GM12891 (cell line): ENCODE results near the gene ORAI3. TPM values are rescaled to one million over a fixed set of nuclear protein-coding genes. Genes with fewer than 3 reads are reported as not detected.
A peak's percentile ranks its signal among the peaks of the same experiment; 100 is the strongest.

Source experiments
- DNase-seq: peaks from one replicate; pipeline ENCODE4 v3.0.0; 2011; ENCODE audit warnings: low spot score; ENCODE audit not compliant: insufficient read length
- FAIRE-seq: peaks from 2 replicates; lab custom pipeline; 2011; peaks lifted over from hg19 to GRCh38; lab: Jason Lieb, UNC
- PAX5 ChIP-seq: IDR thresholded peaks from 2 replicates; pipeline ENCODE4 v1.6.1; 2011; ENCODE audit warnings: low read length, moderate library complexity, mild to moderate bottlenecking; ENCODE audit not compliant: insufficient read depth, severe bottlenecking
- POLR2A ChIP-seq: IDR thresholded peaks from 2 replicates; pipeline ENCODE4 v1.6.1; 2011; ENCODE audit warnings: low read depth, low read length, control low read depth
- POLR2AphosphoS5 ChIP-seq: IDR thresholded peaks from 2 replicates; pipeline ENCODE4 v1.6.1; 2011; ENCODE audit warnings: low read depth, low read length, control low read depth
- POU2F2 ChIP-seq: IDR thresholded peaks from 2 replicates; pipeline ENCODE4 v1.6.1; 2011; ENCODE audit warnings: low read depth, mild to moderate bottlenecking, control low read depth, low read length, moderate library complexity
- SPI1 ChIP-seq: IDR thresholded peaks from 2 replicates; pipeline ENCODE4 v1.6.1; 2011; ENCODE audit warnings: low read depth, low read length, control low read depth
- TAF1 ChIP-seq: IDR thresholded peaks from 2 replicates; pipeline ENCODE4 v1.6.1; 2011; ENCODE audit warnings: low read depth, low read length, control low read depth
- polyA plus RNA-seq: library from polyadenylated mRNA; unstranded; fragments of >200 nt; gene quantifications from one replicate; pipeline ENCODE4 v1.2.1, GENCODE V29; 2012; ENCODE audit warnings: low read depth, missing spikeins, inconsistent platforms; ENCODE audit not compliant: missing spikeins

ORAI3 gene
- polyA plus RNA-seq: 18.0 TPM

DNA sequence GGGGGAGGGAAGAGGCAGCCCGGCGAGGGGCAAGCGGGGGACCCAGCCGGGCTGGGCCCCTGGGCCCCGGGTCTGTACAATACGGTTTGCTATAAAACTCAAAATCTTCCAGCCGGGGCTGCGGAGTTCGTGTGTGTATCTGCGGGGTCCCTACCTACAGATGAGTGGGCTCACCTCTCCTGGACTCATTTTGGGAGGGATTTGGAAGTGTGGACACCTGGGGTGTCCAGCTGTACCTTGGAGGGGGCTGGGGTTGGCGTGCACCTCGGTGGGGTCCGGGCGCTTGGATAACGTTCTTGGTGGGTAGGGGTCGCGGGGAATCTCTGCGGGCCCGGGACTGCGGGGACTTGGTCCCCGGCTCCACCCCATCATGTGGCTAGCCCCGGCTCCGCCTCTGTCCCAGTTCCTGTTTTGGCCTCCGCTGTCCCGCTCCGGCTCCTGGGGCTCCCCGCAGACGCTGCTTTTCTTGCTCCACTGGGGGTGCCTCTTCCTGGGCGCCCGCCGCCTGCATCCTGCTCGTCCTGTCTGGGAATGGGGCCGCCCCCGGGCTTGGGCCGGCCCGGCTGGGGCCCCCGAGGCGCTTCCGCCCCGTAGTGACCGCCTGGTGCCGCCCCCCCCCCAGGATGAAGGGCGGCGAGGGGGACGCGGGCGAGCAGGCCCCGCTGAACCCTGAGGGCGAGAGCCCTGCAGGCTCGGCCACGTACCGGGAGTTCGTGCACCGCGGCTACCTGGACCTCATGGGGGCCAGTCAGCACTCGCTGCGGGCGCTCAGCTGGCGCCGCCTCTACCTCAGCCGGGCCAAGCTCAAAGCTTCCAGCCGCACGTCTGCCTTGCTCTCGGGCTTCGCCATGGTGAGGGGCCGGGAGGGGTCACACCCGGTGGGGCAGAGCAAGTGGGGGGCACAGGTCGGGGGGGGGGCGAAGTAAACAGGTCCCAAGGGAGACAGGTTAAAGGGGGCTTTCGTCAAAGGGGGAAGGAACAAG is at the start of gene ORAI3:
TSS of gene ORAI3 (plus strand) at position 402 of the 983 bp plus-strand sequence. CDS start at position 624, 222 bp downstream.
- peak; percentile 98 for TF ChIP-seq SPI1
- TF ChIP-seq POLR2AphosphoS5: peak; percentile 70
- TF ChIP-seq PAX5: no peak
- TF ChIP-seq POU2F2: peak; percentile 51; the same call in 1 of the 2 replicates
- TF ChIP-seq POLR2A: peak; percentile 30; the same call in 1 of the 2 replicates
- peak; percentile 56; the same call in 1 of the 2 replicates for TF ChIP-seq TAF1
- peak; percentile 41 for FAIRE-seq
- peak; percentile 78 for DNase-seq

DNA sequence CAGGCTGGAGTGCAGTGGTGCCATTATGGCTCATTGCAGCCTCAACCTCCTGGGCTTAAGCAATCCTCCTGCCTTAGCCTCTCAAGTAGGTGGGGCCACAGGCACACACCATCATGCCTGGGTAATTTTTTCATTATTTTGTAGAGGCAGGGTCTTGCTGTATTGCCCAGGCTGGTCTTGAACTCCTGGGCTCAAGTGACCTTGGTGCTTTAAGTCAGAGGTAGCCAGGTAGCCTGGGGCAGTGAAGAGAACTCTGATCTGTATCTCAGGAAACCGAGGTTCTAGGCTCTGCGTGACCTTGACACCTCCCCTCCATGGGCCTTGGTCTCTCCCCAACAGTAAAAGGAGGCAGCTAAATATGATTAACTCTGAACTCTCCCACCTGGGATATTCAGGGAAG is 49.1 kb upstream of the ORAI3 start:
- TF ChIP-seq POLR2AphosphoS5: no peak
- TF ChIP-seq SPI1: no peak
- no peak for TF ChIP-seq POU2F2
- TF ChIP-seq PAX5: no peak
- no peak for TF ChIP-seq TAF1
- no peak for TF ChIP-seq POLR2A
- DNase-seq: no peak
- no peak for FAIRE-seq

DNA sequence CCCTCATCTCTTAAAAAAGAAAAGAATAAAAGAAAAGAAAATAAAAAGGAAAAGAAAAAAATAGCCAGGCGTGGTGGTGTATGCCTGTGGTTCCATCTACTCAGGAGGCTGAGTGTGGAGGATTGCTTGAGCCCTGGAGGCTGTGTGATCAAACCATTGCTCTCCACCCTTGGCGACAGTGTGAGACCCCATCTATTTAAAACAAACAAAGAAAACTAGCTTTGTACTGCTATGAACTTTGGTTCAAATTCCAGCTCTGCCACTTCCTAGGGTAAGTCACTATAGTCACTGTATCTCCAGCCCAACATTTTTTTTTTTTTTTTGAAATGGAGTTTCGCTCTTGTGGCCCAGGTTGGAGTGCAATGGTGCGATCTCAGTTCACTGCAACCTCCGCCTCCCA is 48.3 kb upstream of the ORAI3 start:
- TF ChIP-seq SPI1 (no peak), PAX5 (no peak)
- no peak for FAIRE-seq
- DNase-seq: no peak

DNA sequence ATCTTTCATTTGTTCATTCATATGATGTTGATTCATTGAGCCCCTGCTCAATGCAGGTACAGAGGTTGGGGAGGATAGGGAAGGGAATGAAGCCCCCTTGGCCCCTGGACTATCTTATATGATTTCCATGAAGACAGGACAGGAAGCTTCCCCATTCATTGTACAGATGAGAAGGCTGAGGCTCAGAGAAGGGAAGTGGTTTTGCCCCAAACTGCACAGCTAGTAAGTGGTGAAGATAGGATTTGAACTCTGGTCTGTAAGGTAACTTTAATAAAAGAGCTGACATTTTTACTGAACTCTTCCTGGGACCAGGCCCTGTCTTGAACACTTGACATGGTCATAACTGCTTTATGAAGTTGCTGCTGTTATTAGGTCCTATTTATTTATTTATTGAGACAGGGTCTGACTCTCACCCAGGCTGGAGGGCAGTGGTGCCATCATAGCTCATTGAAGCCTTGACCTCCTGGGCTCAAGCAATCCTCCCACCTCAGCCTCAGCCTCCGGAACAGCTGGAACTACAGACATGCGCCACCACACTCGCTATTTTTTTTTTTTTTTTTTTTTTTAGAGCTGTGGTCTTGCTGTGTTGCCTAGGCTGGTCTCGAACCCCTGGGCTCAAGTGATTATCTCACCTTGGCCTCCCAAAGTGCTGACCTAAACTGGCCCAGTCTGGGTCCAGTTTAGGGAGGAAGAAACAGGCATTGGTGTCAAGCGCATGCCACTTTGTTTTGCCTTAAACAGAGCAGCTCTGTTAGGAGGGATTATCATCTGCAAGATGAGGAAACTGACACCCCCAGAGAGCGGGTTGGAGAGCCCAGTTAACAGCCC is 47.5 kb upstream of the ORAI3 start:
- no peak for DNase-seq
- FAIRE-seq: no peak
- no peak for TF ChIP-seq SPI1
- TF ChIP-seq POLR2A: no peak
- TF ChIP-seq POLR2AphosphoS5: no peak
- TF ChIP-seq PAX5: no peak
- no peak for TF ChIP-seq TAF1
- TF ChIP-seq POU2F2: no peak

DNA sequence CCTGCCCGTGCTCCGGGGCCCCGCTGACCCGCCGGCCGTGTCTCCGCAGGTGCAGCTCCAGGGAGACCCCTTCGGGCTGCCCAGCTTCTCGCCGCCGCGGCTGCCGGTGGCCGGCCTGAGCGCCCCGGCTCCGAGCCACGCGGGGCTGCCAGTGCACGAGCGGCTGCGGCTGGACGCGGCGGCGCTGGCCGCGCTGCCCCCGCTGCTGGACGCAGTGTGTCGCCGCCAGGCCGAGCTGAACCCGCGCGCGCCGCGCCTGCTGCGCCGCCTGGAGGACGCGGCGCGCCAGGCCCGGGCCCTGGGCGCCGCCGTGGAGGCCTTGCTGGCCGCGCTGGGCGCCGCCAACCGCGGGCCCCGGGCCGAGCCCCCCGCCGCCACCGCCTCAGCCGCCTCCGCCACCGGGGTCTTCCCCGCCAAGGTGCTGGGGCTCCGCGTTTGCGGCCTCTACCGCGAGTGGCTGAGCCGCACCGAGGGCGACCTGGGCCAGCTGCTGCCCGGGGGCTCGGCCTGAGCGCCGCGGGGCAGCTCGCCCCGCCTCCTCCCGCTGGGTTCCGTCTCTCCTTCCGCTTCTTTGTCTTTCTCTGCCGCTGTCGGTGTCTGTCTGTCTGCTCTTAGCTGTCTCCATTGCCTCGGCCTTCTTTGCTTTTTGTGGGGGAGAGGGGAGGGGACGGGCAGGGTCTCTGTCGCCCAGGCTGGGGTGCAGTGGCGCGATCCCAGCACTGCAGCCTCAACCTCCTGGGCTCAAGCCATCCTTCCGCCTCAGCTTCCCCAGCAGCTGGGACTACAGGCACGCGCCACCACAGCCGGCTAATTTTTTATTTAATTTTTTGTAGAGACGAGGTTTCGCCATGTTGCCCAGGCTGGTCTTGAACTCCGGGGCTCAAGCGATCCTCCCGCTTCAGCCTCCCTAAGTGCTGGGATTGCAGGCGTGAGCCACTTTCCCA is 46.6 kb upstream of the ORAI3 start:
- TF ChIP-seq POLR2A: no peak
- TF ChIP-seq POLR2AphosphoS5: no peak
- no peak for TF ChIP-seq PAX5
- no peak for TF ChIP-seq SPI1
- TF ChIP-seq POU2F2: no peak
- no peak for TF ChIP-seq TAF1
- peak; percentile 80 for DNase-seq

DNA sequence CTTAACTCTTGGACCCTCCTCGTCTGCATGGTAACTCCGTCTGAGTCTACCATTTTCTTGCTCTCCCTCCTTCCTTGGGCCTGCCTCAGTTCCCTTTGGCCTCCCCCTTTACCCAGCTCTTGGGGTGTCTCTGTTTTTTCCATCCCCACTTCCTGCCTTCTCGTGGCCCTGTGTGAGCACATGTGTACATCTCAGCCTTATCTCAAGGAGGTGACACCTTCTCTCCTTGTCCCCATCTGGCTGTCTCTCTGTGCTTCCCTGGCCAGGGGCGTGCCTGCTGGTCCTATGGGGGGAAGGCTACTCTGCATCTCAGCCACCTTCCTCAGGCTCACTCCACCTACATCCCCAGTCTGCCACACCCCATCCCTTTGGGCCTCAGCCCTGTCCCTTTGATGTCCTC is 45.9 kb upstream of the ORAI3 start:
- FAIRE-seq (no peak), DNase-seq (no peak)
- no peak for TF ChIP-seq SPI1
- TF ChIP-seq POLR2A: no peak
- no peak for TF ChIP-seq POU2F2
- no peak for TF ChIP-seq PAX5
- TF ChIP-seq POLR2AphosphoS5: no peak
- no peak for TF ChIP-seq TAF1

More for the DNA sequence above, 46.6 kb upstream of the ORAI3 start:
- FAIRE-seq: peak; percentile 43

DNA sequence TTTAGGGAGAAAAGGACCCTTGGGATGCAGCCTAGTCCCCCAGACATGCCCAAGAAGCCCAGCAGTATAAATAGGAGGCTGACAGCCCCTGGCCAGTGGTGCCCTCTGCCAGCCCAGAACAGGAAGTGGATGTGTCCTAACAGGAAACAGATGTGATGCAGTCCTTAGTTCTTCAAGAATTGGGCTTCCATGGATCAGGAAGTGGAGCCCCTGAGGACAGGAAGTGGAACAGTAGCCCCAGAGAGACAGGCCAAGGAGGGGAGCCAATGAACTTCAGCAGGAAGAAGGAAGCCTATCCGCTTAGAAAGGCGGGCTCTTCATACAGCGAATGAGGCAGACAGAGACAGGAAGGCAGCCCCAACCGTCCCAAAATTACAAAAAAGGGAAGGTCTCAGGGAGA is 45.3 kb upstream of the ORAI3 start:
- DNase-seq (no peak), FAIRE-seq (no peak)
- no peak for TF ChIP-seq PAX5
- TF ChIP-seq POU2F2: no peak
- TF ChIP-seq SPI1: peak; percentile 63
- TF ChIP-seq POLR2A: no peak
- no peak for TF ChIP-seq TAF1
- no peak for TF ChIP-seq POLR2AphosphoS5

DNA sequence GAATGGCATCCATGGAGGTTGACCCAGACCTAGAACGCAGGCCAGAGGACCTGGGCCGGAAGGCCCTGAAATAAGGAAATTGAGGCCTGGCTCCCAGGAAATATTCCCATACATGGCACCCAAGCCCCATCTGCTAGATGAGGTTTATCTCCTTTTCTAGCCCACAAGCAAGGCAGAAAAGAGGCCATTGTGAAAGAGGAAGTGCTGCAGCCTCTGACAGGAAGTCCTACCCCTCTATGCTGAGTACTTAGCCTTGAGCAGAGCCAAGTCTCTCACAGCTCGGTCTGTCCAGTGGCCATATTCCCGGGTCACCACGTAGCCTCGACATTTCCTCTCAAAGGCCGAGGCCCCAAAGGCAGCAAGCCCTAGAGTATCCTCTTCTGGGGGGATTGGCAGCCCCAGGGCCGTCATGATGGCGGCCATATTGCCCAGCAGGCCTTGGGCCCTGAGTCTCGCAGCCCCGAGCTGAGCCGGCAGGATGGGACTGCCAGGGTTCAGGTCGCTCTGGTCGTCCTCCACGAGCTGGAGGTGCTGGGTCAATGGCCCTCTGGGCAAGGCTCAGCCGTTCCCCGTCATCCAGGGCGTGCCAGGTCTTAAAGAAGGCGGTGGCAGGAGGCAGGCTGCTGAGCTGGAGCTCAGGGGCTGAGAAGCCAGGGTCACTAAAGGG is 44.6 kb upstream of the ORAI3 start:
- TF ChIP-seq POLR2AphosphoS5: no peak
- no peak for TF ChIP-seq POLR2A
- no peak for TF ChIP-seq TAF1
- no peak for TF ChIP-seq PAX5
- no peak for TF ChIP-seq POU2F2
- TF ChIP-seq SPI1: peak; percentile 97
- FAIRE-seq (peak; percentile 57), DNase-seq (no peak)
